Activated CD8-positive, alpha-beta T cell treated with anti-CD3 and anti-CD28 coated beads, Interleukin-2, amount 10 ng/mL, durations not matched to agents 7 days and 5 days (primary cell): ENCODE results near the gene NELFB. TPM values are rescaled to one million over a fixed set of nuclear protein-coding genes. Genes with fewer than 3 reads are reported as not detected.

ENCODE experiments used
- ATAC-seq: fragments of 150-1000 bp; cut with Tn5 transposase; one replicate; pipeline ENCODE4 v1.10.0; 2021; ENCODE audit warnings: moderate library complexity
- CTCF ChIA-PET: fragments of 350-600 bp; sonication (Branson Sonifier 250); formaldehyde crosslinking; loops from one replicate; lab custom pipeline; 2021; ENCODE audit warnings: antibody characterized with exemption; lab: Charles Lee
- POLR2A ChIA-PET: fragments of 350-600 bp; sonication (Branson Sonifier 250); formaldehyde crosslinking; loops from one replicate; lab custom pipeline; 2021; ENCODE audit warnings: antibody characterized with exemption; lab: Charles Lee
- DNase-seq: peaks from one replicate; pipeline ENCODE4 v3.0.0-alpha.2; 2020
- H3K27ac Mint-ChIP-seq: one replicate; pipeline ENCODE4 v1.8.0; 2021; ENCODE audit warnings: mild to moderate bottlenecking, mixed read lengths
- H3K27me3 Mint-ChIP-seq: one replicate; pipeline ENCODE4 v1.8.0; 2021; ENCODE audit warnings: low read depth, mixed read lengths
- H3K36me3 Mint-ChIP-seq: one replicate; pipeline ENCODE4 v1.8.0; 2021; ENCODE audit warnings: low read depth, mixed read lengths
- H3K4me1 Mint-ChIP-seq: one replicate; pipeline ENCODE4 v1.8.0; 2021; ENCODE audit warnings: low read depth, mixed read lengths
- H3K4me3 Mint-ChIP-seq: one replicate; pipeline ENCODE4 v1.8.0; 2021; ENCODE audit warnings: mild to moderate bottlenecking, mixed read lengths
- H3K9me3 Mint-ChIP-seq: one replicate; pipeline ENCODE4 v1.8.0; 2022; ENCODE audit warnings: mixed read lengths; ENCODE audit not compliant: insufficient read depth
- total RNA-seq, 2 experiments: library from RNA; stranded (reverse); gene quantifications; one replicate each; pipeline ENCODE4 v1.2.3, GENCODE V29; 2021

Gene NELFB
- total RNA-seq, 2 experiments from 2014 or later = 68.6 to 68.8 TPM

- CTCF ChIA-PET = interaction anchor here (1.9 kb wide), 1 partner anchor 14 kb away, joined by 8 read pairs; the partner anchor contains the start of gene NRARP
- Mint-ChIP-seq H3K27ac (peak overlapping the region; percentile 65), H3K4me3 (peak overlapping the region; percentile 42), H3K4me1 (peaks cover 22% of the 10 kb centered on the region), H3K9me3 (no peaks in the 10 kb centered on the region), H3K27me3 (no peaks in the 10 kb centered on the region), H3K36me3 (no peaks in the 10 kb centered on the region)
- ATAC-seq (peak; percentile 59), DNase-seq (peak; percentile 41)
- POLR2A ChIA-PET = interaction anchor here (0.7 to 1.7 kb wide), 3 partner anchors 9 to 71 kb away, joined by 3 to 8 read pairs (median 3); partner anchors contain the start of gene NRARP
Observed at GRCh38 chr9:137316012-137316981, 61.2 kb downstream of the NELFB start.

DNA sequence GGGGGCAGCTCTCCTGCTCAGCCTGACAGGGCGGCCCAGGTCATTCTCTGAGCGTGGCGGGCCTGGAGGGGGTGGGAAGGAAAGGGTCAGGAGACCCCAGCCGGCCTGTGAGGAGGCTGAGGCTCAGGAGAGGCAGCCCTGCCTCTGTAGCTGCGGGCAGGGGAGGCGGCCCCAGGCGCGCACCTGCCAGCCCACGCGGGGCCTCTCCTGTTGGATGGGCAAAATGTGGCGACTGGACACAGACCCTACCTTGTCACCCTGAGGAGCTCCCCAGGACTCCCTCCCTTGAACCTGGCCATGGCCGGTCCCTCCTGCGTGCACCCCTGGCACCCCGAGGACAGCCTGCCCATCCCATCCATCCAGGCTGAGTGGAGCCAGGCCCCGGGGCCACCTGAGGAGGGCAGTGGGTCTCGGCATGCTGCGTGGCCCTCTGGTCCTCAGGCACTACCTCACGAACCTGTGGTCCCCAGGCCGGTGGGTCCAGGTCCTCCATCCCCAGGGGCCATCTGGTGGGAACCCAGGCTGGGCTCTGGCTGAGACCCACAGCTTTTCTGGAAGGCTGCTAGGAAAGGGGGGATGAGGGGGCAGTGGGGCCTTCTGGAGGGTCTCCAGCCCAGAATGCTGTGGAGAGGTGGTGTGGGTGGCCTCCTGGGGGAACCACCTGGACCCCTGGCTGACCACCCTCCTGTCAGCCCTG is 62.0 kb downstream of the NELFB start:
- DNase-seq = no peak
- Mint-ChIP-seq H3K27me3 (no peaks in the 10 kb centered on the region), H3K9me3 (no peaks in the 10 kb centered on the region), H3K4me1 (peaks cover 31% of the 10 kb centered on the region), H3K36me3 (no peaks in the 10 kb centered on the region), H3K4me3 (peak overlapping the region; percentile 42), H3K27ac (peak overlapping the region; percentile 65)
- ChIA-PET CTCF (interaction anchor here (0.7 to 1.9 kb wide), 2 partner anchors 15 to 1149 kb away, joined by 3 to 8 read pairs; partner anchors contain the start of gene NRARP), POLR2A (interaction anchor here (1.7 kb wide), 1 partner anchor 15 kb away, joined by 8 read pairs; the partner anchor contains the start of gene NRARP)
- ATAC-seq = no peak

GRCh38 chr9:137317718-137318511 is 62.8 kb downstream of the NELFB start:
- POLR2A ChIA-PET = interaction anchor here (1.7 kb wide), 1 partner anchor 16 kb away, joined by 8 read pairs; the partner anchor contains the start of gene NRARP
- Mint-ChIP-seq H3K36me3 (no peaks in the 10 kb centered on the region), H3K27me3 (no peaks in the 10 kb centered on the region), H3K4me1 (peaks cover 31% of the 10 kb centered on the region), H3K4me3 (no peak overlapping the region), H3K9me3 (no peaks in the 10 kb centered on the region), H3K27ac (no peak overlapping the region)
- DNase-seq (no peak), ATAC-seq (no peak)
- CTCF ChIA-PET = interaction anchor here (0.7 to 1.9 kb wide), 2 partner anchors 16 to 1149 kb away, joined by 3 to 8 read pairs; partner anchors contain the start of gene NRARP

DNA sequence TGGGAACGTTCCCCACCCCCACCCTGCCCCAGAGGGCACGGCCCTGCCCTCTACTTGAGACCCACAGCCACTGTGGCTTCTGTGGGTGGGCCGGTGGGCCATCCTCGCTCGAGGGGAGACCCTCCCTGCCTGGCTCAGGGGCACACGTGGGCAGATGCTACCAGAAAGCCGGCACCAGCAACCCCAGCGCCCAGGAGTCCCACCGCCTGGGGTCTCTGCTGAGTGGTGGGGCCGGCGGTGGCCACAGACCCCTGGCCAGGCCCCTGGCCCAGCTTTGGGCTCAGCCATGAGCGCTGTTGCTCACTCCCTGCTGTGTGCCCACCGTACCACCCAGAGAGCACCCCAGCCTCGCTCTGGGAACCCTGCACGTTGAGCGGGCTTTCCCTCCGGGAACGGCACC is 63.5 kb downstream of the NELFB start:
- CTCF ChIA-PET = no interaction called here

DNA sequence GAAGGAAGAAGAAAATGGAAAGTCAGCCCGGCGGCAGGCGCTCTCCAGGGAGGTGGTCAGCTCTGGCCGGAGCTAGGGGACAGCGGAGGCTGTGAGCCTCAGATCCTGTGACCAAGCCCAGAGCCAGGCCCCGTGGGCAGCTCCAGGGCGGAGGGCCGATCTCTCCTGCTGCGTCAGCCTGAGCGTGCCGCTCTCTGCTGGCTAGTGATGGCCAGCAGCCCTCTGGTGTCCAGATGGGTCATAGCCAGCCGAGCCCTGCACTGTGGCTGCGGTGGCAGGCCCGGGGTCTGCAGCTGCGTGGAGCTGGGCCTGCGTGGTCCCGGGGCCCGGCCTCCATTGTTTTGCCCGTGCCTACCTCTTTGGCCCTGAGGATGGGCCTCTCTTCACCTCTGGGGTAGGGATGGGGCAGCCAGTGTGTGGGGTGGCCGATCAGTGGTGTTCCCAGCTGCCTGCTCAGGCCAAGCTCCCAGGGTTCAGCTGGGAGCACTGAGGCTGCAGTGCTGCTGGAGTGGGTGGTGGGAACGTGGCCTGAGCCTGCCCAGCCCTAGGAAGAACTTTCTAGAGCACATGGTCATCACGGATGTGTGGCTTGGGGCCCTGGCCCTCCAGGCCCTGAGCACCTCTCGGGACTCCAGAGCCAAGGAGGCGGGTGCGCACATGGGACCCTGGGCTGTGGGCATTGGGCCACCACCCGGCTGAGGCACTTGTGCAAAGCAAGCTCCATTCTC is 64.0 kb downstream of the NELFB start:
- ChIA-PET POLR2A (no interaction called here), CTCF (interaction anchor here (2.0 kb wide), 1 partner anchor 17 kb away, joined by 10 read pairs; the partner anchor contains the start of gene NRARP)
- ATAC-seq = no peak
- no peak for DNase-seq
- no peaks in the 10 kb centered on the region for H3K36me3 Mint-ChIP-seq
- no peaks in the 10 kb centered on the region for H3K9me3 Mint-ChIP-seq
- H3K27me3 Mint-ChIP-seq = no peaks in the 10 kb centered on the region
- H3K4me3 Mint-ChIP-seq = no peak overlapping the region
- peaks cover 31% of the 10 kb centered on the region for H3K4me1 Mint-ChIP-seq
- peak overlapping the region; percentile 70 for H3K27ac Mint-ChIP-seq

More for the DNA sequence above, 63.5 kb downstream of the NELFB start:
- Mint-ChIP-seq H3K27ac (peak overlapping the region; percentile 7), H3K27me3 (no peaks in the 10 kb centered on the region), H3K4me1 (peaks cover 31% of the 10 kb centered on the region), H3K4me3 (no peak overlapping the region), H3K36me3 (no peaks in the 10 kb centered on the region), H3K9me3 (no peaks in the 10 kb centered on the region)
- DNase-seq (no peak), ATAC-seq (no peak)
- POLR2A ChIA-PET = no interaction called here

- no peak for DNase-seq
- ChIA-PET CTCF (interaction anchor here (0.7 to 2.0 kb wide), 3 partner anchors 12 to 26 kb away, joined by 3 to 10 read pairs (median 4); partner anchors contain the start of gene NRARP), POLR2A (interaction anchor here (0.6 to 1.4 kb wide), 4 partner anchors 9 to 320 kb away, joined by 3 to 4 read pairs (median 4); partner anchors contain the start of genes EXD3, NOXA1 and TUBB4B)
Observed at GRCh38 chr9:137319739-137320551, 64.8 kb downstream of the NELFB start.

GRCh38 chr9:137320555-137321384 is 65.6 kb downstream of the NELFB start:
- peak; percentile 57 for ATAC-seq
- Mint-ChIP-seq H3K36me3 (no peaks in the 10 kb centered on the region), H3K4me3 (peak overlapping the region; percentile 48), H3K4me1 (peaks cover 31% of the 10 kb centered on the region), H3K27ac (peak overlapping the region; percentile 87), H3K9me3 (no peaks in the 10 kb centered on the region), H3K27me3 (no peaks in the 10 kb centered on the region)
- DNase-seq = peak; percentile 72
- ChIA-PET POLR2A (interaction anchor here (0.6 to 1.4 kb wide), 4 partner anchors 10 to 321 kb away, joined by 3 to 4 read pairs (median 4); partner anchors contain the start of genes EXD3, NOXA1 and TUBB4B), CTCF (interaction anchor here (0.7 to 2.0 kb wide), 3 partner anchors 13 to 27 kb away, joined by 3 to 10 read pairs (median 4); partner anchors contain the start of gene NRARP)

More at GRCh38 chr9:137319739-137320551, 64.8 kb downstream of the NELFB start:
- no peaks in the 10 kb centered on the region for H3K36me3 Mint-ChIP-seq
- peak overlapping the region; percentile 87 for H3K27ac Mint-ChIP-seq
- H3K4me3 Mint-ChIP-seq = peak overlapping the region; percentile 48
- peaks cover 31% of the 10 kb centered on the region for H3K4me1 Mint-ChIP-seq
- H3K27me3 Mint-ChIP-seq = no peaks in the 10 kb centered on the region
- ATAC-seq = no peak
- H3K9me3 Mint-ChIP-seq = no peaks in the 10 kb centered on the region

DNA sequence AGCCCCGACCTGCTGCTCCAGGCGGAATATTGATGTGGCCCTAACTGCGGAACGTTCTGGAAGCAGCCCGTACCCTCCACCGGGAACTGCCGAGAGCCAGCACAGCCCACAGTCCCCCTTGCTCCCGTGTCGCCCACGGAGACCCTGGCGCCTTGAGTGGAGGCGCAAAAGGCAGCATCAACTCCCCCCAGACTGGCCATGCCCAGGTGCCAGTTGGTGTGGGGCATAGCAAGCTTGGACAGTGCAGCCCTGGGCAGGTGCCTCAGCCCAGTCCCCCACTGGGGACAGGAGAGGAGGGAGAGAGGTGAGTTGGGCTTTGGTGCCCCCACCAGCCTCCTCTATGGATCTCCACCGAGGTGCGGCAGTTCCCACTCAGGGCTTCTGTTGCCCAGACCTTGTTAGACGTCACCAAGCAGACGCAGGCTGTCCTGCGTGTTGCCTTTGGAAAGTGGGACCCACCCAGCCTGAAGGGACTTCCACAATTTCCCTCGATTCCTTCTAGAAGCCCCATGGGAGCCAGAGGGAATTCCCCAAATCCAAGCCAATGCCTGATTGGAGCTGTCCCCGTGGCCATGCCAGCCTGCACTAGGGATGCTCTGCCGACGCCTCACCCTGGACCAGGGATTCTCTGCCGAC is 66.7 kb downstream of the NELFB start:
- POLR2A ChIA-PET = interaction anchor here (1.4 kb wide), 1 partner anchor 101 kb away, joined by 4 read pairs; the partner anchor contains the start of genes EXD3 and NOXA1
- peak overlapping the region; percentile 5 for H3K4me3 Mint-ChIP-seq

More for the DNA sequence above, 66.7 kb downstream of the NELFB start:
- peak overlapping the region; percentile 55 for H3K27ac Mint-ChIP-seq
- DNase-seq = no peak
- H3K9me3 Mint-ChIP-seq = no peaks in the 10 kb centered on the region
- H3K4me1 Mint-ChIP-seq = peaks cover 37% of the 10 kb centered on the region
- no peak for ATAC-seq
- CTCF ChIA-PET = interaction anchor here (1.4 kb wide), 1 partner anchor 28 kb away, joined by 4 read pairs; no protein-coding TSS in a partner anchor
- no peaks in the 10 kb centered on the region for H3K36me3 Mint-ChIP-seq
- H3K27me3 Mint-ChIP-seq = peaks cover 2% of the 10 kb centered on the region
